ENCODE measurements around the gene ABHD8.

ABHD8 gene

GRCh38 chr19:17333611-17334413 is 30.6 kb upstream of the ABHD8 start:
- DNase-seq, result peak; percentile 68 to 71

GRCh38 chr19:17332677-17333581 is 29.7 kb upstream of the ABHD8 start:
- DNase-seq, result peak; percentile 50 to 59

DNA sequence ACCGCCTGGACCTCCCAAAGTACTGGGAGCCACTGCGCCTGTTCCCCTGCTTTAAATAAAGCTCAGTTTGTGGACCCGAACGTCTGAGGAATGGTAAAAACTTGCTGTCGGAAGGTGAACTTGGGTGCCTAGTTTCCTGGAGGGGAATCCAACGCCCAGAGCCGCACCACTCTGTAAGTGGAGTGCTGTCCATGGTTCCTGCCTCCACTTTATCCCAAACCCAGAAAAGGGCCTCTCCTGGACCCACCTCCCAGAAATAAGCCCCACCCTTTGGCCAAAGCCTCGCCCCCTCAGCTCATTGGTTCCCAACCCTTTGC is 29.1 kb upstream of the ABHD8 start:
- DNase-seq, result no peak

- no peak for DNase-seq
Measured at GRCh38 chr19:17331045-17331558, 27.9 kb upstream of the ABHD8 start.

DNA sequence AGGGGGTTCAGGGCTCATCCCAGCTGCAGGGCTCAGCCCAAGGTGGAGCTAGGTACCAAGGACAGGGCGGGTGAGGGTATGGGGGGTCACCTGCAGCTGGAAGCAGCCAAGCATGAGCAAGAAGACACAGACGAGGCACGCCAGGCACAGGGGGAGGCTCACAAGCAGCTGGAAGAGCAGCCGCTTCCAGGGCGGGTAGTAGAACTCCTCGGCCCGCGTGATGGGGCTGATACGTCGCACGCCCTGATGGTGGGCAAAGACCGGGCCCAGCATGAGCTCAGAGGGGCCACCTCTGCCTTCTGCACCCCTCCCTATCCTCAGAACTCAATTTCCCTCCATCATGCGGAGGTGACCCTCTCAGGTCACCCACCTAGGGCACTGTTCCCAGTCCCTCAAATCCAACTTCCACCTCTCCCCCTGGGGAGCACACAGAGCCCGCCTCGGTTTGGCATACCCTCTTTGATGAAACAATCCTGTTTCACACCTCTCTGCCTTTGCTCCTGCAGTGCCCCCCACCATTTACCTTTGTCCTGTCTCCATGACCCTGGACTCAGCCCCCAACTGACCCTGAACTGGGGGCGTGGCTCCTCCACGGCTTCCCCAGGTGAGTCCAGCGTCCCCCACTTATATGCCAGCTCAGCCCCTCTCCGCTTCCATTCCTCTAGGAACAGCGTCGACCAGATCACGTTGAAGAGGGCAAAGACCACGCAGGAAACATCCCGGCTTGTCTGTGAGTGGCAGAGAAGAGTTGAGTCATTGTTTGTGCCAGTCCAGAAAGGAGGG is 27.2 kb upstream of the ABHD8 start:
- no peak for DNase-seq

- DNase-seq, result no peak
Measured at GRCh38 chr19:17329366-17330261, 26.4 kb upstream of the ABHD8 start.

DNA sequence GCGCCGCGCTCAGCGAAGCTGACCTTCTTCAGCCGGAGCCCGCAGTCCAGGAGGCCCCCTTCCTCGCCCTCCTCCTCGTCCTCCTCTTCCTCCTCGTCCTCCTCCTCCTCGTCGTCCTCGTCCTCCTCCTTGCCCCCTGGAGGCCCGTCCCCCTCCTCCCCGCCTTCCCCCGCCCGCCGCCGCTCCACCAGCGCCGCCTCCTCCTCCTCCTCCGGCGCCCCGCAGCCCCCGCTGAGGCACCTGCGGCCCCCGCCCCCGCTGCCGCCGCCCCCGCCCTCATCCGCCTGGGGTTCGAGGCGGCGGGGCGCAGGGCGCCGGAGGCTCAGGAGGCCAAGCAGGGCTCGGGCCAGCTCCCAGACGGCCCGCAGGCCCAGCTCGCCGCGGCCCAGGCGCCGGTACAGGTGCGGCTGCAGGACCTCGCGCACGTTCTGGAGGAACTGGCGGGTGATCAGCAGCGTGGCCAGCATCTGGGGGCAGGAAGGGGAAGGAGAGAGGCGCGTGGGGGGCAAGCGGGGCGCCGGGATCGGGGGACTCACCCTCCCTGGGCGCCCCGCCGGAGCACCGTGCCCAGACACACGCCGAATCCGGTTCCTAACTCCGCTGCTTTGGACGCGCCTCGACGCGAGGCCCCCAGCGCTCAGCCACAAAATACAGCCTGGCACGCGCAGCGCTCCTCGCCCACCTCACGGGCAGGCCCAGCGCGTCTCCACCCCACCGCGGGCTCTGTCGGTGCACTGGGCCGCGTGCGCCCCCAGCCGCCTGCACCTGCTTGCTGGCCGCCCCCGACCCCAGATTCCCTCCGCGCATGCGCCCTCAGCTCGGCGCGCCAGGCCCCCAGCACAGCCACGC is 25.5 kb upstream of the ABHD8 start:
- no peak for DNase-seq

- peak; percentile 28 to 45 for DNase-seq
Measured at GRCh38 chr19:17327654-17328516, 24.7 kb upstream of the ABHD8 start.

DNA sequence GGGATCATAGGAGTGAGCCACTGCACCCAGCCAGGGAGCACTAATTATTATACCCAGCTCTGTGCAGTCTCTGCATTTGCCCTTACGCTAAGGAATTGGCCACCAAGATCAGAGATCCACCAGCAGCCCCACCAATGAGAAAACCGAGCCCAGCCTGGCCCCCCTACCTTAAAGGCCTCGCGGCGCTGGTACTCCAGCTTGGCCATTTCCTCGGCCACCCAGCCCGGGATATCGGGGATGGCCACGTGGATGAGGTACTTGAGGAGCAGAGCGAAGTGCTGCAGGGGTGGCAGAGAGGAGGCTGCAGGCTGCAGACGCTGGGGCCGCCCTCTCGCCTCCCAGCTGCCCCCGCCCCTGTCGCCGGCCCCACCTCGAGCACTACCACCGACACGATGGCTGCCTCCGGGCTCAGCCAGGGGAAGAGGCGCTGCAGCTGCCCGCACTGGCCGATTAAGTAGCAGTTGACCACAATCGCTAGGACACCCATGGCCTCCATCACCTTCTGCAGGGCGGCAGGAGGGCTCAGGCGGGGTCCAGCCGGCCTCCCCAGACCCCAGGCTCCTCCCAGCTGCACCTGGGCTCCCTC is 23.9 kb upstream of the ABHD8 start:
- no peak for DNase-seq

DNA sequence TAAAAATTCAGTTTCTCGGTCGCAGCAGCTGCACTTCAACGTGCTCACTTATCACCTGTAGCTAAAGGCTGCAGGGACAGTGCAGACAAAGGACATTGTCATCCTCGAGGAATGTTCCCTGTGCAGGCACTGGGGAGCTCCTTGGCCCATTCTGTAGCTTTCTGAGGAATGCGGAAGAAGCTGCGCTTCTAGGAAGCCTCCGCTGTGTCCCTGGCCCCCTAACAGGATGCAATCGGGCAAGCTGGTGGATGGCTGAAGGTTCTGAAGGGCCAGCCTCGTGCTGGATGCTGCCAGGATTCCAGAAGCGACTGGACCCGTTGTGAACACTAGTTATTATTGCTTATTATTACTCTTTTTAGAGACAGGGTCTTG is 23.4 kb upstream of the ABHD8 start:
- DNase-seq, result no peak

GRCh38 chr19:17325881-17326594 is 22.8 kb upstream of the ABHD8 start:
- DNase-seq, result no peak

DNA sequence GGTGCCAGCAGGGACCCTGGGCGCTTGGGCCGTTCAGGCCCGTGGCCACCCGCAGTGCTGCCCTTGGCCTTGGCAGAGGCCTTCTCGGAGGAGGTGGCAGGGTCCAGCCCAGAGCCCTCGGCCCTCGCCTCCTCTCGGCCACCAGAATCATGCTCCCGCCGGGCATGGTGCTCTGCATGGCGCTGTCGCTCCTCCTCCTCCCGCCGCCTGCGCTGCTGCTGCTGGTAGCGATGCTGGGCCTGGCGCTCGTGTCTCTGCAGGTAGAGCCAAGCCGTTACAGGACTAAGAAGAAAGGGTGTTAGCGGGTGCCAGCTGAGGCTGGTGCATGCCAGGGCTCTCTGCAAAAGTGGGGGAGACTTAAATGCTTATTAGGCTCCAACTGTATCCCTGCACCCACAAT is 21.9 kb upstream of the ABHD8 start:
- DNase-seq, result no peak

- DNase-seq, result no peak
Measured at GRCh38 chr19:17324357-17325114, 21.3 kb upstream of the ABHD8 start.

DNA sequence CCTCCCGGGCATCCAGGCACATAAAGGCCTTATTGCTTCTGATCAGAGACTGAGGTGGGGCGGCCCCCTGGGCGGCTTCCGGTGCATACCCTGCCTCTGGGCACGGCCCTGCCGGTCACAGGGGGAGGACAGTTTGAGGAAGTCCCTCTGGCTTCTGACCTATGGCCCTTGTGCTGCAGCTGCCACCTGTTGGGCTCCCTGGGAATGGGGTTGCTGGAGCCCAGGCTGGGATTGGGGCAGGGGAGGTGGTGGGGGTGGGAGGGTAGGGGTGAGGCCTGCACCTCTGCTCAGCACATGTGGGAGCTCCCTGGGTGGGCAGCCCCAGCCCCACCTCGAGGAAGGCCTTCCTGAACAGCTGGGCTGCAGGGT is 20.7 kb upstream of the ABHD8 start:
- peak; percentile 16 to 67 for DNase-seq

GRCh38 chr19:17323300-17323963 is 20.2 kb upstream of the ABHD8 start:
- DNase-seq, result no peak

DNA sequence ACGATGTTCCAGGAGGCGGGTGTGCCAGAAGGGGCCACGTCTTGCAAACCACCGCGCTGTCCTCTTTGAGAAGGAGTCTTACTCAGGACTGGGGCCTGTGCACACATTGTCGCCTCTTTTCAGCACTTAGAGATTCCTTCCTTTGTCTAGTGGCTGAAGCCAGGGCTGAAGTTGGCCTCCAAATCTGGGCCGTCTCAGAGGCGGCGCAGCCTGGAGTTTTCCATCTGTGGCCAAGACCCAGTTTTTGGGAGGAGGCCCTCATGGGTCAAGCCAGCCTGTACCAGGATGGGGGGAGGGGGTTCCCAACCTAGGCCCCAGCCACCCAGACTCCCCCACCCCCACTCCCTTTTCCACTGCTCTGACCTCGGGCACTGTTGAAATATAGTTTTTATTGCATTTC is 19.6 kb upstream of the ABHD8 start:
- no peak for DNase-seq

DNA sequence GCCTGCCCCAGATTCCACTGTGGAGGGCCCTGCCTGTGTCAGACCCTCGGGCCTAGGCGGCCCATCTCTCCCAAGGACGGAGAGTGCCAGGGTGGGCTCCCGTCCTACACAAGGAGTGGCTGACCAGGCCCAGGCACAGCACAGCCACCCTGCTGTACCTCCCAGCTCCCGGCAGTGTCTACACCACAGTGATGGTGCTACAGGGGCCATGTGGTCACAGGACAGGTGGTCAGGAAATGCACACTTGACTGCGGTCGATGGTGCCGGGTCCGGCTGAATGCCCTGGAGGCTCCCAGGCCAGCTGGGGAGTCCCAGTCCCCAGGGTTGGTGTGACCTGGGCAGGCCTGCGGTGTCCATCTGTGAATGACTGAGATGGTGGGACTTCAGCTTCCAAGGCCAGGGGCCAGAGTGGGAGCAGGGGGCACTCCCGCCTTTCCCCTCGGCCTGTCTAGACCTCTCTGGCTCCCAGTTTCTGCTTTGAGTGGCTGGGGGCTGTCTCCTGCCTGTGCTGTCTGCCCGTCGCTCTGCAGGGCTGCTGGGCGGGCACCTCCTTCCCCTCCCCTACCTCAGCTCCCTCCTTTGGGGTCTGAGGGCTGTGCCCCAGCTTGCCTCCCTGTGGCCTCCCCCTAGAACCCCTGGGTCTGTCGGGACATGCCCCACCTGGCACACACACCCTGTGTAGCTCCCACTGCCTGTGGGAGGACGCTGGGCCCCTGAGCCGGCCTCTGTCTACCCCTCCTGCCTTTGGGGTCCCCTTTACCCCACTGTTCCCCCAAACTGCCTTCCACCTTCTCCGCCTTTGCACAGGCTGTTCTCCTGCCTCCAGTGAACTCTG is 18.6 kb upstream of the ABHD8 start:
- DNase-seq, result no peak
